PFSK-1 (cell line): ENCODE data around the gene ART4.

Source experiments
- FOXP2 ChIP-seq: optimal IDR thresholded peaks from 2 replicates; pipeline ENCODE3; 2011; ENCODE audit warnings: borderline replicate concordance, control low read depth, inconsistent platforms; ENCODE audit not compliant: insufficient read depth; ENCODE audit errors: extremely low read length, extremely low read depth
- POLR2AphosphoS5 ChIP-seq: IDR thresholded peaks from 2 replicates; pipeline ENCODE4 v1.6.1; 2012; ENCODE audit warnings: low read depth, mild to moderate bottlenecking, control low read depth, low read length, moderate library complexity
- REST ChIP-seq, 2 experiments: IDR thresholded peaks; 2 replicates each; pipeline versions ENCODE4 v1.6.1 to v1.8.0; 2011 to 2012; ENCODE audit warnings: low read depth in 2 of 2, low read length in 2 of 2, control low read depth in 1 of 2, inconsistent platforms in 1 of 2, mild to moderate bottlenecking in 1 of 2, moderate library complexity in 1 of 2; ENCODE audit not compliant: insufficient read depth in 1 of 2
- SIN3A ChIP-seq: IDR thresholded peaks from 2 replicates; pipeline ENCODE4 v1.6.1; 2012; ENCODE audit warnings: mild to moderate bottlenecking, low read length, moderate library complexity, borderline replicate concordance; ENCODE audit not compliant: insufficient read depth
- TAF1 ChIP-seq: IDR thresholded peaks from 2 replicates; pipeline ENCODE4 v1.6.1; 2012; ENCODE audit warnings: low read length, control low read depth, borderline replicate concordance; ENCODE audit not compliant: insufficient read depth

The ART4 gene

GRCh38 chr12:14846876-14847580, 3.7 kb upstream of the ART4 start:
- TF ChIP-seq REST (IDR thresholded peaks at IDR 0.05; ENCODE audit: insufficient read depth in 1 of 2, low read depth in 2 of 2, low read length in 2 of 2) (0 out of 4 replicates have a peak, but pooled peaks of 1 of the 2 experiments have one; percentile 11), TAF1 (peak; percentile 40; the same call in 1 of the 2 replicates), POLR2AphosphoS5 (peak; percentile 36; the same call in 1 of the 2 replicates), SIN3A (peak; percentile 68; the same call in 1 of the 2 replicates), FOXP2 (no peak)

- no peak for TF ChIP-seq TAF1
- TF ChIP-seq POLR2AphosphoS5: no peak
- TF ChIP-seq REST (IDR thresholded peaks at IDR 0.05; ENCODE audit: insufficient read depth in 1 of 2, low read depth in 2 of 2, low read length in 2 of 2): no peak
- no peak for TF ChIP-seq FOXP2
- TF ChIP-seq SIN3A: no peak
These were observed 2.8 kb upstream of the ART4 start for GRCh38 chr12:14846042-14846587.

- TF ChIP-seq POLR2AphosphoS5 (no peak), SIN3A (no peak), FOXP2 (no peak)
These were observed 2.0 kb upstream of the ART4 start for GRCh38 chr12:14845350-14845750.

DNA sequence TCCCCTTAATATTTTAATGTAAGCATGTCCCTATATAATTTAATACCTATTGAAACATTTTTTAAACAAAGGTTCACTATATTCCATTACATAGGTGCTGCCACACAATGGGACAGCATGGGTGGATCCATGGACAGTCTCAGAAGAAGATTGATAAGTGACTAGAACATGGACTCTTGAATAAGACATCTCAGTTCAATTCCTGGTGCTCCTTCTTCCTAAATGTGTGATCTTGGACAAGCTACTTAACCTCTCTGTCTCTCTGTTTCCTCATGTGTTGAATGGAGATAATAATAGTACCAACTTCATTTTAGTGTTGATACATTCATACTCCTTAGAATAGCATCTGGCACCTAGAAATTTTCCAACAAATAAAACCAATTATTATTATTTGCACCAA, 1.1 kb upstream of the ART4 start:
- TF ChIP-seq POLR2AphosphoS5 (no peak), REST (IDR thresholded peaks at IDR 0.05; ENCODE audit: insufficient read depth in 1 of 2, low read depth in 2 of 2, low read length in 2 of 2) (no peak), TAF1 (no peak), SIN3A (no peak), FOXP2 (no peak)

DNA sequence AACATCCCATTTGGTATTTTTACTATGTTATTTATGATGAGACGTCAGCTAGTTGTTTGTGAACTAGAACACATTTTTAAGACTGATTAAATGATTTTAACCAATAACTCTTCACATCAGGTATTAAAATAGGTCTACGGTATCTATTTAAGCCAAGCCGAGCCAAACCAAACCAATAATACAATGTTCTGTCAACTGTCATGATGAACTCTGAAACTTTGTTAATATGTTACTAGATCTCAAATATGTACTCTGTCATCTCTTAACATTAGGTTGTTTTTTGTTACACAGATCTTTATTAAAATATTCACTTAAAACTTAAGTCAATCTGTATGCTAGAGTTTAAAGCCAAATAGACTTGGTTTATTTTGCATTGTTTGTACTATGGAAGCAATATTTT, 1.0 kb downstream of the ART4 start:
- TF ChIP-seq POLR2AphosphoS5 (no peak), TAF1 (no peak), SIN3A (no peak), FOXP2 (no peak), REST (IDR thresholded peaks at IDR 0.05; ENCODE audit: insufficient read depth in 1 of 2, low read depth in 2 of 2, low read length in 2 of 2) (no peak)
